GM10248 (cell line): ENCODE results near the gene KDM8.

Experiments
- CTCF ChIA-PET: fragments of 300-600 bp; sonication (Branson Sonifier 250); formaldehyde crosslinking; extraction: SDS; loops from one replicate; lab custom pipeline; 2021; ENCODE audit warnings: antibody characterized with exemption; lab: Yijun Ruan, JAX
- POLR2A ChIA-PET: fragments of 350-650 bp; sonication (Branson Sonifier 250); formaldehyde crosslinking; extraction: SDS; loops from one replicate; lab custom pipeline; 2020; ENCODE audit warnings: antibody characterized with exemption; lab: Yijun Ruan, JAX
- DNase-seq: peaks from one replicate; pipeline ENCODE4 v3.0.0; 2012; ENCODE audit errors: extremely low spot score
- TF ChIP-seq, protein P1 (sequence below): IDR thresholded peaks from 2 replicates; pipeline ENCODE4 v1.5.1; 2012; ENCODE audit warnings: mild to moderate bottlenecking, low read depth; ENCODE audit errors: extremely low read depth, missing control alignments, control extremely low read depth

The KDM8 gene

DNA sequence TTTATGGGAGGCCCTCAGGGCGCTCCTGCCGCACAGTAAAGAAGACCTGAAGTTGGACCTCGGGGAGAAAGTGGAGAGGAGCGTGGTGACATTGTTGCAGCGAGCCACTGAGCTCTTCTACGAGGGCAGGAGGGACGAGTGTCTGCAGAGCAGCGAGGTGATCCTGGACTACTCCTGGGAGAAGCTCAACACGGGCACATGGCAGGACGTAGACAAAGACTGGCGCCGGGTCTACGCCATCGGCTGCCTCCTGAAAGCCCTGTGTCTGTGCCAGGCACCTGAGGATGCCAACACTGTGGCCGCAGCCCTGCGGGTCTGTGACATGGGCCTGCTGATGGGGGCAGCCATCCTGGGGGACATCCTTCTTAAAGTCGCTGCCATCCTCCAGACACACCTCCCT is 6.8 kb downstream of the KDM8 start:
- no peak for DNase-seq
- ChIA-PET POLR2A (no interaction called here), CTCF (interaction anchor here (1.1 to 2.0 kb wide), 4 partner anchors 11 to 221 kb away, joined by 3 to 10 read pairs (median 5); no protein-coding TSS in a partner anchor)
- TF ChIP-seq, protein P1, sequence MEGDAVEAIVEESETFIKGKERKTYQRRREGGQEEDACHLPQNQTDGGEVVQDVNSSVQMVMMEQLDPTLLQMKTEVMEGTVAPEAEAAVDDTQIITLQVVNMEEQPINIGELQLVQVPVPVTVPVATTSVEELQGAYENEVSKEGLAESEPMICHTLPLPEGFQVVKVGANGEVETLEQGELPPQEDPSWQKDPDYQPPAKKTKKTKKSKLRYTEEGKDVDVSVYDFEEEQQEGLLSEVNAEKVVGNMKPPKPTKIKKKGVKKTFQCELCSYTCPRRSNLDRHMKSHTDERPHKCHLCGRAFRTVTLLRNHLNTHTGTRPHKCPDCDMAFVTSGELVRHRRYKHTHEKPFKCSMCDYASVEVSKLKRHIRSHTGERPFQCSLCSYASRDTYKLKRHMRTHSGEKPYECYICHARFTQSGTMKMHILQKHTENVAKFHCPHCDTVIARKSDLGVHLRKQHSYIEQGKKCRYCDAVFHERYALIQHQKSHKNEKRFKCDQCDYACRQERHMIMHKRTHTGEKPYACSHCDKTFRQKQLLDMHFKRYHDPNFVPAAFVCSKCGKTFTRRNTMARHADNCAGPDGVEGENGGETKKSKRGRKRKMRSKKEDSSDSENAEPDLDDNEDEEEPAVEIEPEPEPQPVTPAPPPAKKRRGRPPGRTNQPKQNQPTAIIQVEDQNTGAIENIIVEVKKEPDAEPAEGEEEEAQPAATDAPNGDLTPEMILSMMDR, result no peak

DNA sequence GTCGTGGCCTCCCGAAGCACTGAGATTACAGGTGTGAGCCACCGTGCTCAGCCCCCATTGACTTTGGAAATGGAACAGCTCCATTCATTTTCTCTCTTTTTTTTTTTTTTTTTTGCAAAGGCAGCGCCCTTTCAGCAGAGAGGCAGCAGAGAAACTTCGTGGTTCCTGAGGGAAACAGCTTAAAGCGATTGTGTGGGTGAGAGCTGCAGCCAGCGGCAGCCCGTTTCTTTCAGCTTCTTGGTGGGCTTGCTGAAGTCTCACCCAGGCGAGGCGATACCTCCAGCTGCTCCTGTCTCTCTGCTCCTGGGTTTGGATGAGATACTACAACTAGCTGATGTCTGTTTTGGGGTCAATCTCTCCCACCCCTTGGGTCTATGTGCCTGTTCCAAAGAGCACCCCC is 7.7 kb downstream of the KDM8 start:
- DNase-seq, result no peak
- CTCF ChIA-PET, result interaction anchor here (1.2 to 1.4 kb wide), 2 partner anchors 16 to 32 kb away, joined by 3 to 5 read pairs; no protein-coding TSS in a partner anchor
- POLR2A ChIA-PET, result interaction anchor here (0.6 kb wide), 1 partner anchor 9 kb away, joined by 5 read pairs; no protein-coding TSS in a partner anchor
- TF ChIP-seq, protein P1, result no peak

DNA sequence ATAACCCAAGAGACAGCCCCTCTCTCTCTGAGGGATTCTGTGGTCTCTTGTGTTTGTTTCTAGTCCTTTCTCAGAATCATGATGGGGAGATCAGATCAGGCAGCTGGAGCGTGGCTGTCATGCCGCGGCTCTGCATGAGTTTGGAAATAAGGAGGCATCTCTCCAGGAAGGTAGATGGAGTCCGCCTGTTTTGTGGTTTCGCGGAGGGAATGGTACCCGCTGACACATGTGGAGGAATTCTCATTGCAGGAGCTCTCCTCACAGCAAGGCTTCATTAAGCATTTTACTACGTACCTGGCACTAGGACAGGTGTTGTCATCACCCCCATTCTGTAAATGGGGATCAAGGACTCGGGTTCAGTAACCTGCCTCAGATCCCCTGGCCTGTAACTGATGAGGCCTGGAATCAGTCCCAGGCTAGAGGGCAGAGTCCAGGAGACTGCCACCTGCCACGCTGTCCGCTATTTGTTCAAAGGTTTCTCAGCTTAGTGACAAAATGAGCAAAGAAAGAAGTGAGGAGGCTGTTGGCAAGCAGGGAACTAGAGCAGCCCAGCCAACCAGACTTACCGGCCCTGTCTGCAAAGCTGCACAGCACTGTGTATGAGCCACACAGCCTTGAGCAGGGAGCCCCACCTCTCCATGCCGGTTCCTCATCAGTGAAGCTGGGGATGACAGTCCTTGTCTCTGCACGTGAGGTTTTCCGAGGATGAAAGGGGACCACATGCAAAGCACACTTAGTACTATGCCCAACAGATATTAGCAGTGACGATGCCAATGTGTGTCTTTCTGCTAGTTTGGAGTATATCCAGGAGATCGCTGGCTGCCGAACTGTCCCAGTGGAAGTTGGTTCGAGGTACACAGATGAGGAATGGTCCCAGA is 11.0 kb downstream of the KDM8 start:
- ChIA-PET CTCF (interaction anchor here (1.5 to 2.9 kb wide), 3 partner anchors 11 to 35 kb away, joined by 3 to 9 read pairs (median 4); no protein-coding TSS in a partner anchor), POLR2A (no interaction called here)
- TF ChIP-seq, protein P1, result no peak
- no peak for DNase-seq

DNA sequence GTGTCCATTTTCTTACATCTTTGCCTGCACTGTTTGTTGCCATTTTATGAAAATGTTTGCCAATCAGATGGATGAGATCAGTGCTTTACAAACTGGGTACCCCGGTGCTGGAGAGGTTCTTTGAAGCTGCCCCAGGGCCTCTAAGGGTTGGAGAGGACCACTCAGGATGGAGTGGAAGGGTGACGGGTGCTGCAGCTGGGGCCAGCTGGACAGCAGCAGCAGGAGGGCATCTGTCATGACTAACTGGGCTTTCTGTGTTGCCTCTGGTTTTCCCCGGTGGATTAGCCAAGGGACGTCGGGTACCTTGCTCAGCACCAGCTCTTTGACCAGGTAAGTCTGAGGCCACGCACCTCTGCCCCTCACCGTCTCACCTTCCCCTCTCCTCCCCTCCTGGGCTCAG is 12.3 kb downstream of the KDM8 start:
- no peak for DNase-seq
- TF ChIP-seq, protein P1, result no peak
- ChIA-PET POLR2A (no interaction called here), CTCF (interaction anchor here (1.9 to 2.9 kb wide), 2 partner anchors 19 to 36 kb away, joined by 4 to 9 read pairs; no protein-coding TSS in a partner anchor)

DNA sequence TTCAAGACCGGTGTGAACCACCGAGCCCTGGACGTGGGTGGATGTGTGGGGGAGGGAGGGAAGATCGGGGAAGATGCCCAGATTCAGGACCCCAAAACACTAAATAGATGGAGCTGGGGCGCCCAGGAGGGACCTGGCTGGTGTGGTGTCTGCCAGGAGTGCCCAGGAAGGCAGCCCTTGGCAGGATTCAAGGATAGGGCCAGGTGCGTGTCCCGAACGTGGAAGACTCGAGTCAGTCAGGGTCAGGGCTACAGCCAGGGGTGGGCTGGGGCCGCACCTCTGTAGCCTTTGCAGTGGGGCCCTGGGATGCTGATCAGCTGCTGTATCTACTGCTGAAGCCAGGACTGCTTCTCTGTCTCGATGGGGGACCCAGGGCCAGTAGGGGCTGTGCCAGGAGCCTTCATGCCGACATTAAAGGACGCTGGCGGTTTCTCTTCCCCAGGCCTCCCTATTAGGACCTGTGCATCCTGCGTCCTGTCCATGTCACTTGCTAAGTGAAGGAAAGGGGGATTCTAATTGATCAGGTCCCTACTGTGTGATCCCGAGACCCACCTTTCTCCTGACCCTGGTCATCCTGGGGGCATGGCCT is 13.1 kb downstream of the KDM8 start:
- ChIA-PET POLR2A (no interaction called here), CTCF (interaction anchor here (2.9 kb wide), 1 partner anchor 37 kb away, joined by 9 read pairs; no protein-coding TSS in a partner anchor)
- TF ChIP-seq, protein P1, result no peak
- DNase-seq, result no peak

DNA sequence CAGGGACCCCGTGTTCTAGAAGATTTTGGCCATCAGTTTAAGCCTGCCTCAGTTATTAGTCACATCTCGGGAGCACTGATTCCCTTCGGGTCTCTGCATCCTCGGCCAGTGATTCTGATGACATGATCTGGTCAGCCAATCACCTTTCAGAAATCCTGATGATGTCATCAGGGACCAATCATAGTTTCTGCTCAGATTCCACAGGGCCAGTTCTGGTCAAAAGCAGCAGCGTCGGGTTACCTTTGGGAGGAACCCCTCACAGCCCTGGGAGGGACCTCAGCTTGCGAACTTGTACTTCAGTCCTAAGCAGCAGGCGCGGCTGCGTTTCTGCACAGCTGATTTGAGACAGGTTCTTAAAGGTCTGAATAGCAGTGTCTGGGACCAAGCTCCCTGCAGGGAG is 13.9 kb downstream of the KDM8 start:
- POLR2A ChIA-PET, result no interaction called here
- CTCF ChIA-PET, result no interaction called here
- no peak for DNase-seq
- TF ChIP-seq, protein P1, result no peak
